Fibroblast of lung (primary cell): Measurements from ENCODE around the gene SPATA2. TPM values are rescaled to one million over a fixed set of nuclear protein-coding genes. Genes with fewer than 3 reads are reported as not detected.

Experiments used
- DNase-seq, 2 donors: peaks; one replicate each; pipeline versions ENCODE4 v3.0.0 to v3.0.0-alpha.2; 2010; ENCODE audit warnings: low read depth in 2 of 2
- H2AFZ ChIP-seq: 2 replicates; pipeline ENCODE4 v1.5.1; 2012; ENCODE audit warnings: low read length, control low read depth, inconsistent platforms
- H3K27ac ChIP-seq: 2 replicates; pipeline ENCODE4 v1.5.1; 2011; ENCODE audit warnings: low read length, control low read depth; ENCODE audit not compliant: insufficient read depth
- H3K27me3 ChIP-seq: 2 replicates; pipeline ENCODE4 v1.5.1; 2011; ENCODE audit warnings: mild to moderate bottlenecking, low read length; ENCODE audit not compliant: control insufficient read depth, insufficient read depth
- H3K36me3 ChIP-seq: 2 replicates; pipeline ENCODE4 v1.5.1; 2011; ENCODE audit warnings: low read length; ENCODE audit not compliant: control insufficient read depth, insufficient read depth
- H3K4me1 ChIP-seq: 2 replicates; pipeline ENCODE4 v1.5.1; 2011; ENCODE audit warnings: low read length; ENCODE audit not compliant: control insufficient read depth, insufficient read depth; ENCODE audit errors: extremely low read depth
- H3K4me2 ChIP-seq: 2 replicates; pipeline ENCODE4 v1.5.1; 2011; ENCODE audit warnings: low read length, control low read depth; ENCODE audit not compliant: insufficient read depth; ENCODE audit errors: extremely low read depth
- H3K4me3 ChIP-seq, 4 experiments: fragments of 200-600 bp in 1 of 4; sonication (generic) in 1 of 4; replicated peaks in 1 of 4; 2 replicates each; pipeline ENCODE4 v1.5.1; 2011 to 2016; ENCODE audit warnings: low read length in 4 of 4, low read depth in 3 of 4, mild to moderate bottlenecking in 3 of 4, control low read depth in 2 of 4, inconsistent platforms in 1 of 4, mixed read lengths in 1 of 4; ENCODE audit not compliant: insufficient read depth in 1 of 4; ENCODE audit errors: control extremely low read depth in 1 of 4
- H3K79me2 ChIP-seq: 2 replicates; pipeline ENCODE4 v1.5.1; 2012; ENCODE audit warnings: mild to moderate bottlenecking, low read length, inconsistent platforms; ENCODE audit not compliant: control insufficient read depth, insufficient read depth
- H3K9ac ChIP-seq: 2 replicates; pipeline ENCODE4 v1.5.1; 2011; ENCODE audit warnings: mild to moderate bottlenecking, low read length, control low read depth; ENCODE audit not compliant: insufficient read depth
- H3K9me3 ChIP-seq: 2 replicates; pipeline ENCODE4 v1.5.1; 2012; ENCODE audit warnings: low read depth, low read length; ENCODE audit not compliant: control insufficient read depth, insufficient read depth
- H4K20me1 ChIP-seq: 2 replicates; pipeline ENCODE4 v1.5.1; 2011; ENCODE audit warnings: low read length; ENCODE audit not compliant: control insufficient read depth, insufficient read depth; ENCODE audit errors: extremely low read depth
- CTCF ChIP-seq, 2 donors: IDR thresholded peaks in 1 of 2; conservative IDR thresholded peaks in 1 of 2; 1 replicate in 1 of 2; 2 replicates in 1 of 2; pipeline ENCODE4 v1.5.1; 2011 to 2012; ENCODE audit warnings: low read length in 2 of 2, control low read depth in 1 of 2, inconsistent platforms in 1 of 2, low read depth in 1 of 2, mild to moderate bottlenecking in 1 of 2
- EZH2 ChIP-seq: IDR thresholded peaks from 2 replicates; pipeline ENCODE4 v1.5.1; 2012; ENCODE audit warnings: low read length, control low read depth, mild to moderate bottlenecking; ENCODE audit errors: missing control alignments
- polyA plus RNA-seq, 2 donors: library from polyadenylated mRNA; depleted of rRNA in 1 of 2; stranded (reverse) in 1 of 2; unstranded in 1 of 2; fragments of >200 nt; gene quantifications; 2 replicates each; pipeline ENCODE4 v1.2.1, GENCODE V29; 2011 to 2012; ENCODE audit warnings: missing spikeins in 1 of 2
- total RNA-seq: library from RNA; depleted of rRNA; stranded (reverse); fragments of >200 nt; gene quantifications from 2 replicates; pipeline ENCODE4 v1.2.1, GENCODE V29; 2014

Gene SPATA2
- total and polyA plus RNA-seq, 2 donors (not counting 1 experiment from before 2014, with no cell fraction given): 2.0 to 3.6 TPM

DNA sequence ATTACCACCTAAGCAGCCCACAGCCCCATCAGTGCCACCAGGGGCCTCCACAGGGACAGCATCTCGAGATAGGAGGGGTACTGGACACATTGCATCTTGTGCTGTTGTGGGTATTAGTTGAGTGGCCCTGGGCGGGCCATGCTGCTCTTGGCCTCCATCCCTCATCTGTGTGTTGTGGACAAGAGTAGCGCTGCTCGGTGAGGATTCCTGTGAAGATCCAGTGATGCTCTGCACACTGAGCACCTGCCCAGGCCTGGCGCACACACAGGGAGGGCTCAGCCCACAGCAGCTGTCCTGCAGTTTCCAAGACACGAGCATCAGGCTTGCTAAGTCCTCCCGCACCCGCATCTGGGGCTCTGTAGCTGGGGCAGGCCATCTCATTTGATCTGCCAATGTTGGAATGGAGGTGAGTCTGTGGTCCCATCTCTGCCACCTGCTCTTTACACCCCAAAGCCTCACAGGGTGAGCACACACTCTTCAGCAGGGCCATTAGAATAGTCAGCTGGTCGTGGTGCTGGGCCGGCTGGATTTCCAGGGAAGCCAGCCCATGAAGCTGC lies 32.0 kb downstream of the SPATA2 start:
- H3K4me1 ChIP-seq: peaks cover 6% of the 10 kb centered on the region
- H3K36me3 ChIP-seq: peaks cover 10% of the 10 kb centered on the region
- no peaks in the 10 kb centered on the region for H3K79me2 ChIP-seq
- H4K20me1 ChIP-seq: no peaks in the 10 kb centered on the region
- H3K4me2 ChIP-seq: no peak overlapping the region
- no peak overlapping the region for H3K27ac ChIP-seq
- no peak for DNase-seq
- no peak overlapping the region for H3K4me3 ChIP-seq
- TF ChIP-seq CTCF (conservative IDR thresholded peaks at IDR 0.05 in 1 of 2, IDR thresholded peaks at IDR 0.05 in 1 of 2; ENCODE audit: low read depth in 1 of 2, low read length in 2 of 2): no peak
- TF ChIP-seq EZH2: no peak
- no peak overlapping the region for H2AFZ ChIP-seq
- H3K9ac ChIP-seq: no peak overlapping the region
- no peaks in the 10 kb centered on the region for H3K9me3 ChIP-seq
- no peaks in the 10 kb centered on the region for H3K27me3 ChIP-seq

DNA sequence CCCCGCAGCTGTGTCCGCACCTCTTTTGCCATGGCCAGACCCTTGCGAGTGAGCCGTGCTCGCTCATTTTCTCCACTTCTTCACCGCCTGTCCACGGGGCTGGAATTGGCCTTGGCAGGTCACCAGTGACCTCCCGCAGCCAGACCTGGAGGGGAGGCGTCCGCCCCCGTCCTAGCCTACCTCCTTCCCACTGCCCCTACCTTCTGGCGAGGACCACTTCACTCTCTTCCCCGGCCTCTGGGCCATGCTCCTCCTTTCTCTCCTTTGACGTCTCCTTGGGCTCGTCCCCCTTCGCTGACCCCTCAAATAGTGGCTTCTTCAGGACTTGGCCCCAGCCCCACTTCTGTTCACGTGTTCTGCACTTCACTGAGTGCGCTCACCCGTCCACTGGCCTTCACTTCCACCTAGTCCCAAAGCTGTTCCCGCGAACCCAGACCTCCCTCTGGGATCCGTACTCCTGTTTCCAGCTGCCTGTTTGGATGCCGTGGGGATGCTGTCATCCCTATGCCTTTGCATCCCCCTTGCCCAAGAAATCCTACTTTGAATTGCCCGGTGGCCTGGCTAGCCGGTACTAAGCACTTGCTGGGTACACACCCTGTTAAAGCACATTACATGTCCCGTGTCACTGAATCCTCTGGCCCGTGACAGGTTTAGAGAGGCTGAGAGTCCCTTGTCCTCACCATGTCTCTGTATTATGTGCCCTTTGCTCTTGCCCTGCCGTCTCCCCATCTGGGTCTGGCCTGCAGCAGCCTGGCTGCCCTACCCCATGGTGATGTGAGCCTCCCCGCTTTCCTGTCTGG lies 33.0 kb downstream of the SPATA2 start:
- H3K4me2 ChIP-seq: no peak overlapping the region
- H2AFZ ChIP-seq: no peak overlapping the region
- DNase-seq: no peak
- no peaks in the 10 kb centered on the region for H3K9me3 ChIP-seq
- H3K27ac ChIP-seq: no peak overlapping the region
- no peaks in the 10 kb centered on the region for H4K20me1 ChIP-seq
- H3K4me1 ChIP-seq: no peaks in the 10 kb centered on the region
- no peak overlapping the region for H3K4me3 ChIP-seq
- no peaks in the 10 kb centered on the region for H3K79me2 ChIP-seq
- TF ChIP-seq CTCF (conservative IDR thresholded peaks at IDR 0.05 in 1 of 2, IDR thresholded peaks at IDR 0.05 in 1 of 2; ENCODE audit: low read depth in 1 of 2, low read length in 2 of 2) (no peak), EZH2 (no peak)
- H3K36me3 ChIP-seq: peaks cover 9% of the 10 kb centered on the region
- no peaks in the 10 kb centered on the region for H3K27me3 ChIP-seq
- no peak overlapping the region for H3K9ac ChIP-seq

GRCh38 chr20:49880724-49881445 lies 34.4 kb downstream of the SPATA2 start:
- H3K9ac ChIP-seq: no peak overlapping the region
- no peak overlapping the region for H3K27ac ChIP-seq
- TF ChIP-seq EZH2 (no peak), CTCF (conservative IDR thresholded peaks at IDR 0.05 in 1 of 2, IDR thresholded peaks at IDR 0.05 in 1 of 2; ENCODE audit: low read depth in 1 of 2, low read length in 2 of 2) (no peak)
- peaks cover 5% of the 10 kb centered on the region for H3K36me3 ChIP-seq
- H2AFZ ChIP-seq: no peak overlapping the region
- DNase-seq: no peak
- H4K20me1 ChIP-seq: no peaks in the 10 kb centered on the region
- no peaks in the 10 kb centered on the region for H3K4me1 ChIP-seq
- no peaks in the 10 kb centered on the region for H3K9me3 ChIP-seq
- no peak overlapping the region for H3K4me2 ChIP-seq
- H3K4me3 ChIP-seq: no peak overlapping the region
- H3K27me3 ChIP-seq: no peaks in the 10 kb centered on the region
- no peaks in the 10 kb centered on the region for H3K79me2 ChIP-seq
